GM11168 (cell line): ENCODE data around the gene TEX53.

ENCODE experiments used
- in situ Hi-C: fragments of 300-500 bp; cut with MboI; formaldehyde crosslinking; loops from one replicate; pipeline ENCODE4 v1.12.0; 2022; ENCODE audit warnings: low sequenced_read_pairs; ENCODE audit not compliant: unreplicated experiment

TEX53 gene

DNA sequence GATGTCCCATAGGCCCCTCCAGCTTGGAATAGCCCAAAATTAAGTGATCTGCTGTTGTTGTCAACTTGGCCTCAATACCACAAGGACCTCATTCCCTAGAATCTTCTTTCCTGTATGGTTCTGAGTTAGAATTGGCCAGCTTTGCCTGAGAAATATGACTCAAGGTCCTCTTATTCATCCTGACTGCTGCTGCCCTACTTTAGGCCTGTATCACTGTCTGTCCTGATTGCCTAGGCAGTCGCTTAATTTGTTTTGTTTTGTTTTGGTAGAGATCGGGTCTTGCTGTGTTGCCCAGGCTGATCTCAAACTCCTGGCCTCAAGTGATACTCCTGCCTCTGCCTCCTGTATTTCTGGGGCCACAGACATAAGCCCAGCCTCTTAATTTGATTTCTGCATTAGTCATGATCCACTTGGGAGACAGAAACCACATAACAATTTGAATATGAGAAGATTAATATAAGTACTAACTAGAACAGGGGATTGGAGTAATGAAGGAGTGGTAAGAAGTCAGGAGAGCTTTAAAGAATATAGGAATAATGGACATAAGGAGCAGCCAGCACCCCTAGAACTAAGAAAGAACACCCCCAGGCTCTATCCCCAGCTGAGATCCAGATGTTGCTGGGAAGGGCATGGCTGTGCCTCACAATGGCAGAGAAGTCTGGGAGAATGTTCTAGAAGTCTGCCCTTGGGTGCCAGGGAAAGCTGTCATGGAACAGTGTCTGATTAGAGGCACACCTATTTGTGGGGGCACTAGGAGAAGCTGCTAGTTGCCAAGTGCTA, 4.6 kb downstream of the TEX53 start:
- in situ Hi-C loops, result no loop called here

GRCh38 chr9:114643896-114644295, 13.7 kb downstream of the TEX53 start:
- in situ Hi-C loops, result no loop called here

- in situ Hi-C loops, result no loop called here
Measured at GRCh38 chr9:114643001-114643400, 14.6 kb downstream of the TEX53 start.

GRCh38 chr9:114641967-114642366, 15.6 kb downstream of the TEX53 start:
- in situ Hi-C loops, result no loop called here

GRCh38 chr9:114638404-114638803, 19.2 kb downstream of the TEX53 start:
- in situ Hi-C loops, result no loop called here

- in situ Hi-C loops, result no loop called here
Measured at GRCh38 chr9:114634387-114634786, 23.2 kb downstream of the TEX53 start.

DNA sequence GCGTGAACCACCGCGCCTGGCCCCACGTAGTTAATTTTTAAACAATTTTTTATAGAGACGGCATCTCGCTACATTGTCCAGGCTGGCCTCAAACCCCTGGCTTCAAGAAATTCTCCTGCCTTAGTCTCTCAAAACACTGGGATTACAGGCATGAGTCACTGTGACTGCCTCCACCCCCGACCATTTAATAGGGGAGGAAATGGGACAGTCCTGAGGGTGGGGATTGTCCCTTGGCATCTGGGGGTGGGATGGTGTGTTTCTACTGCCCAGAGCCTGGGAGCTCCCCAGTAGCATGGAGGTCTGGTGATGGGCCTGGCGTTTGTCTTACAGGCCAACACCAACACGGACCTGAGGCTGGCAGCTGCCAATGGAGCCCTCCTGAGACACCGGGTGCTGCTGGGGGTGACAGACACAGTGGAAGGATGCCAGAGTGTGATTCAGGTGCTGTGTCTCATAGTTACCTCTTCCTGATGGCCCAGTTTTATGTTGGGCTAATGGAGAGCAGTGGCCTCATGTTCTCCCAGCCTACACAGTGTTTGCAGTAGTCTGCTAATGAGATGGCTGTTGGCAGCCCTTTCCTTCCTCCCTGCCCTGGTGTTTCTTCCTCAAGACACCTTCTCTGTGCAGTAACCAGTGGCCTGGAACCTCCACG, 24.0 kb downstream of the TEX53 start:
- in situ Hi-C loops, result no loop called here

DNA sequence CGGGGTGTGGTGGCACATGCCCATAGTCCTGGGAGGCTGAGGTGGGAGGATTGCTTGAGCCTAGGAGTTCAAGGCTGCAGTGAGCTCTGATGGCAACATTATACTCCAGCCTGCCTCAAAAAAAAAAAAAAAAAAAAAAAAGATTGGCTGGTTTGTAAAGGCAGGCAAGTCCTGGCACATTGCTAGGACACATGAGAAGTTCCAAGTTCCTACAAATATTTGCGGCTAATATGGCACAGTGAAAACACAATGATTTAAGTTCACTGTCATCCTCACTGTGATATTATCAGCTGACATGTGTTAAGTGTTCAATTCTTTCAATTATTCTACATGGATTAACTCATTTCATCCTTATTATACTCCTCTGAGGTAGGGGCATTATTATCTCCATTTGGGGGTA, 26.4 kb downstream of the TEX53 start:
- in situ Hi-C loops, result no loop called here

DNA sequence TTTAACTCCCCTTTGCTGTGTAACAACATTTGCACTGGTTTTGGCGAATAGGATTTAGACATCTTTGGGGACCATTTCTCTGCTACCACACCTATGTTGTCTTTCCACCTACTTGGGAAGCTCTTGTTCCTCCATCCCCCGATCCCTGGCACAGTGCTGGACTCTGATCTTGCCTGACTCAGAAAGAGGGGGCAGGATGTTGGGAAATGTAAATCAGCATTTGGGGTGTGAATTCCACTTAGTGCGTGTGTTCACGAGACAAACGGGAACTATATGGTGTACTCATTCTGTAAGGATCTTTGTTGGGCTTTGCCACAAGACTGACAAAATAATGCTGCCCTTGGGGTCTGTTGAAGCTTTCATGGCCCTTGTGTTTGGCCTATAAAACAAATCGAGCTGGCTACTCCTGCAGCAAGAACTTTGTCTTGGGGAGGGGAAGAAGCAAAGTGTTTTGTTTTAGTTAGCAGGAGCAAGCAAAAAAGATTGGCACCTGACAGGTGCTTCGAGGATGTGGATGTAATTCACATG, 28.0 kb downstream of the TEX53 start:
- in situ Hi-C loops, result no loop called here

GRCh38 chr9:114627553-114627952, 30.1 kb downstream of the TEX53 start:
- in situ Hi-C loops, result no loop called here

DNA sequence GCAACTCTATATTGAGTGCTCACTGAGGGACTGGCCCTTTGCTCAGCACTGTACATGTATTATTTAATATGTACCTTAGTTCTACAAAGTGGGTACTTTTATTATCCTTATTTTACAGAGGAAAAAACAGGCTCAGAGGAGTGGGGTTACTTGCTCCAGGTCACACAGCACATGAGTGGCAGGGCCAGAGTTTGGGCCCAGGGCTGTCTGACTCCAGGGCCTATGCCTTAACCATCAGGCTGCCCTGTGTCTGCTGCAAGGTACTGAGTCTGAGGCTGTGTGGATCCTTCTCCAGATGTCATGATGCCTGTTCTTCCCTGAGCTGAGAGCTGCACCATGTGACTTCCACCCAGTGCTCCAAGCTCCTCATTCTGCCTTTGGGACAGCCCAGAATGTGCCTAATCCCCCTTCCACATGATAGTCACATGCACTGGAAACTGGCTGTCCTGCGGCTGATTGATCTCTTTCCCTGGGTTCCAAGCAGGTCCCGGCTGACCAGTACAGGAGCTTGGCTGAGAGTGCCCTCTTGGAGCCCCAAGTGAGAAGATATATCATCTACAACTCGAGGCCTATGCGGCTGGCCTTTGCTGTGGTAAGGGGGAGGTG, 31.1 kb downstream of the TEX53 start:
- in situ Hi-C loops, result no loop called here

DNA sequence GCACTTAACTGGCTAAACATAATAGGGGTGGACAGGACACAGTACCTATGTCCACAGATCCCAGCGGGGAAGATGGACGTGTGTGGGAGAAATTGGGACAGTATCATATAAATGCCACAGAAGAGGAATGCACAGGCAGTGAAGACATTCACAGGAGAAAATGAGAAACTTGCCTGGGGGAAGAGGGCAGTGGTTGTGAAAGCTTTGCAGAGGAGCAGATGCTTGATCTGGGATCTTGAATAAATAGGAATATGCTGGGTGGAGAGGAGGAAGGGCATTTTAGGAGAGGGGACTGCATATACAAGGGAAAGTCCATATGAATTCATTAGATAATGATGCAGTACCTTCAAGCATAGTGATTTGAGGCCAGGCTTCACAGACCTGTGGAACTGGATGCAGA, 32.9 kb downstream of the TEX53 start:
- in situ Hi-C loops, result no loop called here

- in situ Hi-C loops, result no loop called here
Measured at GRCh38 chr9:114621975-114622609, 35.5 kb downstream of the TEX53 start.

DNA sequence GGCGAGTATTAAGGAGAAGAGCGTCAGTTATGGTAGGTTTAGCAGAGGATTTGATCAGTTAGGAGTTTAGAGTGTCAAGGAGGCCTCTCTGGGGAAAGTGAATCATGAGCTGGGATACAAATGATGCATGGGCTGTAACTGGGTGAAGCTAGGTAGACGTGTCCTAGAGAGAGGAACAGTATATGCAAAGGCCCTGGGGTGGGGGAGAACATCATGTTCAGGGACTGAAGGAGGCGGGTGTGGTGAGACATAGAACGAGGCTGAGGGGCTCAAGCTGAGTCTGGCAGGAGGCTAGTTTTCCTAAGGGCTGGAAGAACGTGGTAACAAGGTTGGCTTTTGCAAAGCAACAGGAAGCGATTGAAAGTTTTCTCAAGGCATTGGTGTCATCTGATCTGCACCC, 36.0 kb downstream of the TEX53 start:
- in situ Hi-C loops, result no loop called here

GRCh38 chr9:114619191-114619761, 38.3 kb downstream of the TEX53 start:
- in situ Hi-C loops, result no loop called here

DNA sequence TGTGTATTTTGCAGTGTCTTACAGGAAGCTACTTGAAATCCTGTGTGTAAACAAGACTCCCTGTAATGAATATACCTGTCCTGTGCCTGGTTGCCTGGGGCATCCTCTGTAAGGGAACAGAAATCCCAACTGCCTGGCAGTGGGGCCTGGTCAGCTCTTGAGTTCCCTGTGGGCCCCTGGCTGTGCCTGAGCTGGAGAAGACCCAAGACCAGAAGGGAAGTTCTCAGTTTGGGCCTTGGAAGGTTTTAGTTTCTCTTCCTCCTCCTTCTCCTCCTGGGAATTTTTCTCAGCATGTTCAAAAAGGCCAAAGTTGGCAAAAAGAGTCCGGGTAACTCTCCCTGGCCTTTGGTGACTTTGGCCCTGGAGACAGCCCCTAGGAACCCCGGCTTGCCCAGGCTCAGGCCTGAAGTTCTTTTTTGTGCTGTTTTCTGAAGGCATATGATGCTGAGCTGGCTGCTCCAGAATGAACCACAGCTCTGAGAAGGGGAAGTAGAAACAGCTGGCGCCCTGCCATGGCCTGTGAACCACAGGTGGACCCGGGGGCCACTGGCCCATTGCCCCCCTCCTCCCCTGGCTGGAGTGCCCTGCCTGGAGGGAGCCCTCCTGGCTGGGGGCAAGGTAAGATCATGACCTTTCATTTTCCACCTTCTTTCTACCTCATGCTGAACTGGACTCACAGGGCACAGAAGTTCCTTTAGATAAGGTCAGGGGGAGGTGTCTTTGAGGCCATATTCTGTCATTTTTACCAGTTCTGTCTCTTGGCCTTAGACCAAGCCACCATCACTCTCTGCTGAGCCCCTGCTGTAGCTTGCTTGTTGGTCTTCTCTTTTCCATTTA, 40.7 kb downstream of the TEX53 start:
- in situ Hi-C loops, result no loop called here

GRCh38 chr9:114614373-114614772, 43.2 kb downstream of the TEX53 start:
- in situ Hi-C loops, result no loop called here

DNA sequence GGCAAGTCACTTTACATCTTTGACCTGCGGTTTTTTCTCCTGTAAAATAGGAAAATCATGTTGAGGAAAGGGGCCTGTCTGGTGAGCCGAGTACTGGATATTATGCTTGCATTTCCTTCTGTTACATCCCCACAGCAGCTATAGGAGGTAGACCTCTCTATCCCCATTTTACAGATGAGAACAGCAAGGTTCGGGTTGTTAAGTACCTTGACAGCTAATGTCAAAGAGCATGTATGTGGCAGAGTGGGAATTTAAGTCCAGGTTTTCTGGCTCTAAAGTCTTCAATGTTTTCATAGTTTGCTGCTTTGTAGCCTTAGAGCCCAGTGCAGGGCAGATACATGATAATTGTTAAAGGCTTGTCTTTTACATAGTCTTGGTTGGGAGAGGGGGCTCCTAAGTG, 43.7 kb downstream of the TEX53 start:
- in situ Hi-C loops, result no loop called here

DNA sequence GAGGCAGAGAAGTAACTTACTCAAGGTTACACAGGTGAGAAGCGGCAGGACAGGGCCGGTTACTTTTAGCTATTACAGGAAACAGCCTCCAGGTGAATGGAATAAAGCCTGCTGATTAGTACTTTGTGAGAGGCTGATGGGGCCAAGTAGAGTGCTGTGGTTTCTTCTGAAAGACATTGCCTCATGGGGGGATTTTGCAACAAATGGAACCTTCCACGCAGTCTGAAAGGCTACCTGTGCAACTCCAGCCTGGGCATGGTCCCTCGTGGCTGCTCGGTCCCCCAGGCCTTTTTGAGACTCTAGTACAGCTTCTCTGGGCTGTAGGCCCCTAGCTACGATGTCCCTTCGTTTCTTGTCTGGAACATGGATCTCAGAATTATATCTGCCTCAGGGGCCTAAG, 44.5 kb downstream of the TEX53 start:
- in situ Hi-C loops, result no loop called here
